Esophagus squamous epithelium (tissue), 4 donors: ENCODE data around the gene DNAAF3.

Experiments used
- POLR2A ChIP-seq, 4 donors: fragments of 450-650 bp; IDR thresholded peaks; one replicate each; pipeline ENCODE4 v1.6.1; 2017; ENCODE audit warnings: antibody characterized with exemption in 4 of 4, mild to moderate bottlenecking in 4 of 4, moderate library complexity in 3 of 4
- TF ChIP-seq, protein P1 (sequence below), 6 experiments: fragments of 450-650 bp in 4 of 6; fragments of 200-600 bp in 2 of 6; sonication (generic) in 2 of 6; IDR thresholded peaks; one replicate each; pipeline ENCODE4 v1.5.1; 2016 to 2019; ENCODE audit warnings: antibody characterized with exemption in 6 of 6, mild to moderate bottlenecking in 4 of 6, moderate library complexity in 4 of 6

DNA sequence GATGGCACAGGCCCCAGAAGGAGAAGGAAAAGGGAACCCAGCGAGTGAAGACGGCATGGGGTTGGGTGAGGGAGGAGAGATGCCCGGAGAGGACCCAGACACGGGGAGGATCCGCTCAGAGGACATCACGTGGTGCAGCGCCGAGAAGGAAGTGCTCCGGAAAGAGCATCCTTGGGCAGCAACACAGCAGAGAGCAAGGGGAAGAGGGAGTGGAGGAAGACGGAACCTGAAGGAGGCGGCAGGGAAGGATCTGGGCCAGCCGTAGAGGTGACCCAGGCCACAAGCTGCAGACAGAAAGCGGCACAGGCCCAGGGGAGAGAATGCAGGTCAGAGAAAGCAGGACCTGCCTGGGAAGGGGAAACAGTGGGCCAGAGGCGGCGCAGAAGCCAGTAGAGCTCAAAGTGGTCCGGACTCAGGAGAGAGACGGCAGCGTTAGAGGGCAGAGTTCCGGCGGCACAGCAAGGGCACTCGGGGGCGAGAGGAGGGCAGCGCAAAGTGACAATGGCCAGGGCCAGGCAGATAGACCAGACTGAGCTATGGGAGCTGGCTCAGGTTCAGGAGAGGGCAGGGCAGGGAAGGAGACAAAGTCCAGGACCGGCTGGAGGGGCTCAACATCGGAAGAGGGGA, 50.1 kb downstream of the DNAAF3 start:
- TF ChIP-seq, protein P1, sequence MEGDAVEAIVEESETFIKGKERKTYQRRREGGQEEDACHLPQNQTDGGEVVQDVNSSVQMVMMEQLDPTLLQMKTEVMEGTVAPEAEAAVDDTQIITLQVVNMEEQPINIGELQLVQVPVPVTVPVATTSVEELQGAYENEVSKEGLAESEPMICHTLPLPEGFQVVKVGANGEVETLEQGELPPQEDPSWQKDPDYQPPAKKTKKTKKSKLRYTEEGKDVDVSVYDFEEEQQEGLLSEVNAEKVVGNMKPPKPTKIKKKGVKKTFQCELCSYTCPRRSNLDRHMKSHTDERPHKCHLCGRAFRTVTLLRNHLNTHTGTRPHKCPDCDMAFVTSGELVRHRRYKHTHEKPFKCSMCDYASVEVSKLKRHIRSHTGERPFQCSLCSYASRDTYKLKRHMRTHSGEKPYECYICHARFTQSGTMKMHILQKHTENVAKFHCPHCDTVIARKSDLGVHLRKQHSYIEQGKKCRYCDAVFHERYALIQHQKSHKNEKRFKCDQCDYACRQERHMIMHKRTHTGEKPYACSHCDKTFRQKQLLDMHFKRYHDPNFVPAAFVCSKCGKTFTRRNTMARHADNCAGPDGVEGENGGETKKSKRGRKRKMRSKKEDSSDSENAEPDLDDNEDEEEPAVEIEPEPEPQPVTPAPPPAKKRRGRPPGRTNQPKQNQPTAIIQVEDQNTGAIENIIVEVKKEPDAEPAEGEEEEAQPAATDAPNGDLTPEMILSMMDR (IDR thresholded peaks at IDR 0.05), result no peak
- peak in 1 of 4 donors; percentile 33 for TF ChIP-seq POLR2A (IDR thresholded peaks at IDR 0.05)
